GM13977 (cell line): ENCODE measurements around the gene ARID1A.
A peak's percentile ranks its signal among the peaks of the same experiment; 100 is the strongest.
"Not testable (repeated sequence)": the region's sequence is repeated elsewhere in the genome, so short reads cannot be mapped to it uniquely, and the experiment has no call there.

ENCODE experiments used
- DNase-seq: peaks from one replicate; pipeline ENCODE4 v3.0.0; 2012; ENCODE audit warnings: low spot score
- in situ Hi-C: fragments of 300-500 bp; cut with MboI; formaldehyde crosslinking; loops from one replicate; pipeline ENCODE4 v1.12.0; 2022; ENCODE audit warnings: low sequenced_read_pairs, low pct_unique_long_range_greater_than_20kb, mixed read lengths, inconsistent platforms; ENCODE audit not compliant: unreplicated experiment
- TF ChIP-seq, protein P1 (sequence below): IDR thresholded peaks from 2 replicates; pipeline ENCODE4 v1.5.1; 2012; ENCODE audit warnings: mild to moderate bottlenecking, control low read depth; ENCODE audit not compliant: insufficient read depth; ENCODE audit errors: extremely low read depth, missing control alignments

ARID1A gene

GRCh38 chr1:26792924-26793323, 97.1 kb downstream of the ARID1A start:
- TF ChIP-seq, protein P1, sequence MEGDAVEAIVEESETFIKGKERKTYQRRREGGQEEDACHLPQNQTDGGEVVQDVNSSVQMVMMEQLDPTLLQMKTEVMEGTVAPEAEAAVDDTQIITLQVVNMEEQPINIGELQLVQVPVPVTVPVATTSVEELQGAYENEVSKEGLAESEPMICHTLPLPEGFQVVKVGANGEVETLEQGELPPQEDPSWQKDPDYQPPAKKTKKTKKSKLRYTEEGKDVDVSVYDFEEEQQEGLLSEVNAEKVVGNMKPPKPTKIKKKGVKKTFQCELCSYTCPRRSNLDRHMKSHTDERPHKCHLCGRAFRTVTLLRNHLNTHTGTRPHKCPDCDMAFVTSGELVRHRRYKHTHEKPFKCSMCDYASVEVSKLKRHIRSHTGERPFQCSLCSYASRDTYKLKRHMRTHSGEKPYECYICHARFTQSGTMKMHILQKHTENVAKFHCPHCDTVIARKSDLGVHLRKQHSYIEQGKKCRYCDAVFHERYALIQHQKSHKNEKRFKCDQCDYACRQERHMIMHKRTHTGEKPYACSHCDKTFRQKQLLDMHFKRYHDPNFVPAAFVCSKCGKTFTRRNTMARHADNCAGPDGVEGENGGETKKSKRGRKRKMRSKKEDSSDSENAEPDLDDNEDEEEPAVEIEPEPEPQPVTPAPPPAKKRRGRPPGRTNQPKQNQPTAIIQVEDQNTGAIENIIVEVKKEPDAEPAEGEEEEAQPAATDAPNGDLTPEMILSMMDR = no peak
- in situ Hi-C loops = no loop called here
- no peak for DNase-seq

GRCh38 chr1:26794391-26794790, 98.6 kb downstream of the ARID1A start:
- in situ Hi-C loops = no loop called here
- no peak for DNase-seq
- TF ChIP-seq, protein P1 = no peak

- no peak for DNase-seq
- in situ Hi-C loops = no loop called here
- TF ChIP-seq, protein P1 = no peak
Observed at GRCh38 chr1:26797627-26798026, 101.8 kb downstream of the ARID1A start.

GRCh38 chr1:26799479-26800142, 103.8 kb downstream of the ARID1A start:
- DNase-seq = no peak

GRCh38 chr1:26803932-26804331, 108.1 kb downstream of the ARID1A start:
- in situ Hi-C loops, DNase-seq: not testable (repeated sequence)

More at GRCh38 chr1:26799479-26800142, 103.8 kb downstream of the ARID1A start:
- in situ Hi-C loops = no loop called here
- TF ChIP-seq, protein P1 = no peak

GRCh38 chr1:26810105-26810504, 114.3 kb downstream of the ARID1A start:
- TF ChIP-seq, protein P1 = peak; percentile 76
- DNase-seq = peak; percentile 86
- in situ Hi-C loops = not testable (repeated sequence)

GRCh38 chr1:26811057-26811456, 115.2 kb downstream of the ARID1A start:
- DNase-seq = no peak
- in situ Hi-C loops = no loop called here
- TF ChIP-seq, protein P1 = no peak
